ENCODE measurements around the gene VDR.
"Not testable (repeated sequence)": the region's sequence is repeated elsewhere in the genome, so short reads cannot be mapped to it uniquely, and the experiment has no call there.

VDR gene

DNA sequence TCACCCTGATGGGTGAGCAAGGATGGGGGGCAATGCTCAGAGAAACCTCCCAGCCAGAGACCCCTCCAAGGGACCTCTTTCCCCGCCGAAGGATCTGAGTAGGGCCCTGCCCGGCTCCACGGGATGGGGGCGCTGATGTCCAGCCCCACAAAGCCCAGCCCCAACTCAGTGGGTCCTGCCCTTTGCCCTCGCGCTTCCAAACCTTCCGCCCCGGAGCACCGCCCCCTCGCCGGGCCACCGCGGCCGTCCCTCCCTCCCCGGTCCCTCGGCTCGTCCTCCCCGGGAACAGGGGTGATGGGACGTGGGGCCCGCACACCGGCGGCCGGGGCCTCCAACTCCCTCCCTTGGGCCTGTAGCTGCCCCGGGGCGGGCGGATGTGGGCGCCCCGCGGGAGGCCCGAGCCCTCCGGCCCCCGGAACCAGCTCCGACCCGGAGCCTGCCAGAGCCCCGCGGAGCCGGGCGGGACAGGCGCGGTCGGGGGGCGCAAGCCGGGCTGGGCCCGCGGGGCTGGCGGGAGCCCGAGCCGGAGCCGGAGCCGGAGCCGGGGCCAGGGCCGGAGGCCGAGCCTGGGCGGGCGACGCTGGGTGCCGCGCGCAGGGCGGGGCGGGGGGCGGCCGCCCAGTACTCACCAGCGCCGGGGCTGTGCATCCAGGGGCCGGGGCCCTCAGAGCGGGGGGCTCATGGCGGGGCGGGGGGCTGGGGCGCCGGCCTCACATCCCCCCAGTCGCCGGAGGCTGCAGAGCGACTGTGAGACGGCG lies 85.5 kb downstream of the VDR start:
- Histone ChIP-seq H3K4me1 (ENCODE audit: insufficient read depth, insufficient read length) (peaks cover 37% of the 10 kb centered on the region), H3K27me3 (ENCODE audit: insufficient read depth, insufficient read length) (peaks cover 2% of the 10 kb centered on the region), H3K4me3 (ENCODE audit: insufficient read length, low read depth) (peak overlapping the region; percentile 69), H3K9ac (ENCODE audit: insufficient read length, low read depth) (peak overlapping the region; percentile 83), H3K9me3 (ENCODE audit: insufficient read depth, low read length) (no peaks in the 10 kb centered on the region), H3K36me3 (ENCODE audit: insufficient read depth, insufficient read length, low read length) (peaks cover 35% of the 10 kb centered on the region)
- TF ChIP-seq YY1 (IDR thresholded peaks at IDR 0.05; ENCODE audit: insufficient read depth, insufficient read length), result no peak
- no peak for TF ChIP-seq SUZ12 (IDR thresholded peaks at IDR 0.05; ENCODE audit: extremely low read depth, insufficient read depth, insufficient read length)
- TF ChIP-seq ZNF274 (IDR thresholded peaks at IDR 0.05; ENCODE audit: low read depth, low read length), result no peak
- DNase-seq (ENCODE audit: low read depth, low spot score), result no peak

DNA sequence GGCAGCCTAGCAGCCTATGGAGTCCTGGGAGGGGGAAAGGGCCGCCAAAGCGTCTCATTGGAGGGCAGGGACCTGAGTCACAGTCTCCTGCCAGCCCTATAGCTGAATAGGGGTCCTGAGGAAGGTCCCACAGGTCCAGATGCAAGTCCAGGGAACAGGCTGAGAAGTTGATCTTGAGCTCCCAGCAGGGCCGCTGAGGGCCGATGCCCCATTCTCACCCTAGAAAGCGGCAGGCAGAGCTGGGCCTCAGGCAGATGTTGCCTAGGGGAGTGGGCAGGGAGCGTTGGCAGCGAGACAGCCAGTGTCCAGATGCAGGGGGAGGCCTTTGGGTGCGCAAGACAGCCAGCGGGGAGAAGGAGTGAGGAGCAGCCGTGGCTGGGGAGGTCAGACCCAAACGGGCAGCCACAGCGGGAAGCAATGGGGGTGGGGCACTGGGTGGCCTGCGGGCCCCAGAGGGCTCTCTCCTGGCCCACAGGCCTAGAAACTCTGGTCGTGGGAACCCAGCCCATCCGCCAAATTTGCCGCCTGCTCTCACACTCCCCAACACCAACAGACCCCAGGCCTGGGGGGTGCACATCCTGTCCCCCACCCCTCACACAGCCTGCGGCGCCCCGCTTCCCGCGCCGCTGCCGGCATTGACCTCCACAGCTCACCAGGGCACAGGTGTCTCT lies 86.2 kb downstream of the VDR start:
- Histone ChIP-seq H3K4me3 (ENCODE audit: insufficient read length, low read depth) (peak overlapping the region; percentile 69), H3K9me3 (ENCODE audit: insufficient read depth, low read length) (no peaks in the 10 kb centered on the region), H3K4me1 (ENCODE audit: insufficient read depth, insufficient read length) (peaks cover 43% of the 10 kb centered on the region), H3K9ac (ENCODE audit: insufficient read length, low read depth) (peak overlapping the region; percentile 83), H3K36me3 (ENCODE audit: insufficient read depth, insufficient read length, low read length) (peaks cover 41% of the 10 kb centered on the region), H3K27me3 (ENCODE audit: insufficient read depth, insufficient read length) (peaks cover 1% of the 10 kb centered on the region)
- no peak for DNase-seq (ENCODE audit: low read depth, low spot score)
- TF ChIP-seq SUZ12 (IDR thresholded peaks at IDR 0.05; ENCODE audit: extremely low read depth, insufficient read depth, insufficient read length) (no peak), ZNF274 (IDR thresholded peaks at IDR 0.05; ENCODE audit: low read depth, low read length) (no peak), YY1 (IDR thresholded peaks at IDR 0.05; ENCODE audit: insufficient read depth, insufficient read length) (no peak)

DNA sequence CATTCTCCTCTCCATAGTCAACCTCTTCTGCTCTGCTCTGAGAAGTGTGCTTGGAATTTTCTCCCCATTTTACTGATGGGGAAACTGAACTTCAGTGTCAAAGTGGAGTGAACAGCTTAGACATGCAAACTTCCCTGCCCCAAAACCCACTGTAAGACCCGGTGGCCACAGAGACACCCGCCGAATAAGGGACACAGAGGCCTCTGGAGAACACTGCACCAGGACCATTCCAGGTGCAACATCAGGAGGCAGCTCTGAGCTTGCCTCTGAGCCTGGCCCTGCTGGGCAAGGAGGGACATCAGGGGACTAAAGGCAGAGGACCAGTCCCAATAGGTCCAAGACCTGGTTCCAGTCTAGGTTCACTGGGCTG lies 86.8 kb downstream of the VDR start:
- no peak overlapping the region for H3K4me3 ChIP-seq (ENCODE audit: insufficient read length, low read depth)
- H3K4me1 ChIP-seq (ENCODE audit: insufficient read depth, insufficient read length), result peaks cover 43% of the 10 kb centered on the region
- no peaks in the 10 kb centered on the region for H3K27me3 ChIP-seq (ENCODE audit: insufficient read depth, insufficient read length)
- no peaks in the 10 kb centered on the region for H3K9me3 ChIP-seq (ENCODE audit: insufficient read depth, low read length)
- peaks cover 41% of the 10 kb centered on the region for H3K36me3 ChIP-seq (ENCODE audit: insufficient read depth, insufficient read length, low read length)
- TF ChIP-seq YY1 (IDR thresholded peaks at IDR 0.05; ENCODE audit: insufficient read depth, insufficient read length), result no peak
- TF ChIP-seq ZNF274 (IDR thresholded peaks at IDR 0.05; ENCODE audit: low read depth, low read length), result no peak
- no peak for TF ChIP-seq SUZ12 (IDR thresholded peaks at IDR 0.05; ENCODE audit: extremely low read depth, insufficient read depth, insufficient read length)
- no peak for DNase-seq (ENCODE audit: low read depth, low spot score)
- H3K9ac ChIP-seq (ENCODE audit: insufficient read length, low read depth), result peak overlapping the region; percentile 83

DNA sequence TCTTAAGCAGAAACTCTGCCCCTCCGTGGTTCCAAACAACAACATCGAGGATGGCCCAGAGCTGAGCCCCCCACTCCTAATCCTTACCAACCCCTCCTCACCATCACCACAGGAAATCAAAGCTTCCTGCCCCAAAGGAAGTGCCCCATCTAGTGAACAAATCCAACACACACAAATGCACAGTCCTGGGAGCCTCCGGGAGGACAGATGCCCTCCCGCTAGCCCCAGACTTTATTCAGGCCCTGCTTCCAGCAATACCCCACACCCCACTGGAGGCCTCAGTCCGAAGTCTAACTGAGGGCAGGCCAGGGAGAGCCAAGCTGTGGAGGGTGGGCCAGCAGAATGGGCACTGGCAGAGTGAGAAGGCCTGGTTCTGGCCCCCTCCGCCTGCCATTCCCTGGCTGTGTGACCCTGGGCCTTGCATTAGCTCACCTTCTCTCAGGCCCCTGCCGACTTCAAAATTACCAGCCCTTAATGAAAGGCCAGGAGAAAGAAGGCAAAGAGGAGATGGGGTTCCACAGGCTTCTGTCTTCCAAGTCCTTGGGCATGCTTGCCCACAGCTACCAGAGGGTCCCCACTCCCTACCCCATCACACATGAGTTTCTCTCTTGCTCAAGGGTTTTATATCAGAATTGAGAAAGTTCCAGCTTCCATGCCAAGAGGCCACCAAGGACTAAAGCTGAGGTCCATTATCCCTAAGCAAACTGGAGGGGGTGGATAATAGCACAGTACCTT lies 87.4 kb downstream of the VDR start:
- H3K4me1 ChIP-seq (ENCODE audit: insufficient read depth, insufficient read length), result peaks cover 43% of the 10 kb centered on the region
- no peaks in the 10 kb centered on the region for H3K9me3 ChIP-seq (ENCODE audit: insufficient read depth, low read length)
- H3K9ac ChIP-seq (ENCODE audit: insufficient read length, low read depth), result peak overlapping the region; percentile 83
- no peaks in the 10 kb centered on the region for H3K27me3 ChIP-seq (ENCODE audit: insufficient read depth, insufficient read length)
- H3K4me3 ChIP-seq (ENCODE audit: insufficient read length, low read depth), result no peak overlapping the region
- TF ChIP-seq ZNF274 (IDR thresholded peaks at IDR 0.05; ENCODE audit: low read depth, low read length), result no peak
- no peak for TF ChIP-seq SUZ12 (IDR thresholded peaks at IDR 0.05; ENCODE audit: extremely low read depth, insufficient read depth, insufficient read length)
- TF ChIP-seq YY1 (IDR thresholded peaks at IDR 0.05; ENCODE audit: insufficient read depth, insufficient read length), result no peak
- peaks cover 41% of the 10 kb centered on the region for H3K36me3 ChIP-seq (ENCODE audit: insufficient read depth, insufficient read length, low read length)
- no peak for DNase-seq (ENCODE audit: low read depth, low spot score)

DNA sequence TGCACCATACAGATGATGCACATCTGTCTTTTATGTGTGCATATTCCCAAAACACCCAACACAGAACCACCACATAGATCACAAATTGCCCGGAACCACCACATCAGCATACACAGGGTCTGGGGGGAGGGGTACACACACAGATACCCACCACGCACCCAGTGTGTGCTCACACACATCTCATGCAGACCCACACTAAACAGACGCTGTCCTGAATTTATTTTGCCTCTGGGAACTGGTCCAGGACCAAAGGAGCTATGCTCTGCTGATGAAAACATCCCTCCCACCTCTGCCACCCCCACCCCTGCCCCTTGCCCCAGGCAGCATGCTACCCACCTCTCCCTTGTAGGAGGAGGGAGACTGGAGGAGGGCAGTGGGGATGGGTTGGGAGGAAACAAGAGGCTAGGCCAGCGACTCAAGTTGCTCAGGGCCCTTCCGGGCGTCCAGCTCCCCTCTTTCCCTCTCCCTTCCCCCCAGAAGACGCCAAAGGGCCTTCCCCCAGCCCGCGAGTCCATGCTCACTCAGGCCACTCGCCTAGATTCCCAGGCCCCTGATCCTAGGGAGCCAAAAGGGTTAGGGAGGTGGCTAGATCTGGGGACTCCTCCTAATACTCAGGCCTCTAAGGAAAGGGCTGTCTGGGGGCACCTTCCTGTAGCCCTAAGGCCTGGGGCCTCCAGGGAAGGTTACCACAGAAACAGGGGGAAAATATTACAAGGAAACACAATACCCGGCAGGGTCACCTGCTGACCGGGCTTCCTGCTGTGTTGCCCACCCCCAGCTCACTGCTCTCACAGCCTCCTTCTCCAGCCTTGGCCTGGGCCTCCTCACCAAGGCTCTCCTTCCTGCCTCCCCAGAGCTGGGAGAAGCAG lies 88.2 kb downstream of the VDR start:
- DNase-seq (ENCODE audit: low read depth, low spot score), result no peak
- Histone ChIP-seq H3K9me3 (ENCODE audit: insufficient read depth, low read length) (no peaks in the 10 kb centered on the region), H3K4me3 (ENCODE audit: insufficient read length, low read depth) (no peak overlapping the region), H3K4me1 (ENCODE audit: insufficient read depth, insufficient read length) (peaks cover 43% of the 10 kb centered on the region), H3K36me3 (ENCODE audit: insufficient read depth, insufficient read length, low read length) (peaks cover 43% of the 10 kb centered on the region), H3K9ac (ENCODE audit: insufficient read length, low read depth) (peak overlapping the region; percentile 53), H3K27me3 (ENCODE audit: insufficient read depth, insufficient read length) (no peaks in the 10 kb centered on the region)
- TF ChIP-seq ZNF274 (IDR thresholded peaks at IDR 0.05; ENCODE audit: low read depth, low read length), result no peak
- no peak for TF ChIP-seq SUZ12 (IDR thresholded peaks at IDR 0.05; ENCODE audit: extremely low read depth, insufficient read depth, insufficient read length)
- TF ChIP-seq YY1 (IDR thresholded peaks at IDR 0.05; ENCODE audit: insufficient read depth, insufficient read length), result no peak

DNA sequence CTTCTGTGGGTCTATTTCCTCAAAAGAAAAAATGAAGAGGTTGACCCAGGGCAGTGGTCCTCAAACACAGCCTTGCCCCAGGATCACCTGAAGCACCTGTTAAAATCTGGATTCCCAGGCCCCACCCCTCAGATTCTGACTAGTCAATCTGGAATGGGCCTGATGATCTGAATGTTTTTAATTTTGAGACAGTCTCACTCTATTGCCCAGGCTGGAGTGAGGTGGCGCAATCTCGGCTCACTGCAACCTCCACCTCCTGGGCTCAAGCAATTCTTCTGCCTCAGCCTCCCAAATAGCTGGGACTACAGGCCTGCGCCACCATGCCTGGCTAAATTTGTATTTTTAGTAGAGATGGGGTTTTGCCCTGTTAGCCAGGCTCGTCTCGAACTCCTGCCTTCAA lies 89.3 kb downstream of the VDR start:
- H3K4me3 ChIP-seq (ENCODE audit: insufficient read length, low read depth); H3K9me3 ChIP-seq (ENCODE audit: insufficient read depth, low read length); DNase-seq (ENCODE audit: low read depth, low spot score); H3K9ac ChIP-seq (ENCODE audit: insufficient read length, low read depth); H3K27me3 ChIP-seq (ENCODE audit: insufficient read depth, insufficient read length): not testable (repeated sequence)
- H3K36me3 ChIP-seq (ENCODE audit: insufficient read depth, insufficient read length, low read length), result peaks cover 46% of the 10 kb centered on the region
- H3K4me1 ChIP-seq (ENCODE audit: insufficient read depth, insufficient read length), result peaks cover 41% of the 10 kb centered on the region

Data from NT2/D1 (cell line).